Type B pancreatic cell (in vitro differentiated cells): Measurements from ENCODE around the gene KRT6A. TPM values are rescaled to one million over a fixed set of nuclear protein-coding genes. Genes with fewer than 3 reads are reported as not detected.

Experiments
- DNase-seq: peaks from one replicate; pipeline ENCODE4 v3.0.0; 2021; ENCODE audit warnings: mixed read lengths; ENCODE audit not compliant: unreplicated experiment; ENCODE audit errors: extremely low spot score
- H3K27ac Mint-ChIP-seq: 2 replicates; pipeline ENCODE4 v1.8.0; 2021; ENCODE audit warnings: mild to moderate bottlenecking, mixed read lengths
- H3K27me3 Mint-ChIP-seq: 2 replicates; pipeline ENCODE4 v1.8.0; 2021; ENCODE audit warnings: mixed read lengths
- H3K36me3 Mint-ChIP-seq: 2 replicates; pipeline ENCODE4 v1.8.0; 2021; ENCODE audit warnings: mixed read lengths
- H3K4me1 Mint-ChIP-seq: one replicate; pipeline ENCODE4 v1.8.0; 2021; ENCODE audit warnings: mixed read lengths; ENCODE audit not compliant: unreplicated experiment
- H3K4me3 Mint-ChIP-seq: 2 replicates; pipeline ENCODE4 v1.8.0; 2021; ENCODE audit warnings: mild to moderate bottlenecking, mixed read lengths
- H3K9me3 Mint-ChIP-seq: 2 replicates; pipeline ENCODE4 v1.8.0; 2021; ENCODE audit warnings: mixed read lengths
- CTCF ChIP-seq: fragments of 200-600 bp; sonication (generic); conservative IDR thresholded peaks from 2 replicates; pipeline ENCODE4 v1.5.0; 2021; ENCODE audit warnings: antibody characterized with exemption, mild to moderate bottlenecking
- total RNA-seq: library from RNA; stranded (reverse); gene quantifications from 2 replicates; pipeline ENCODE4 v1.2.1, GENCODE V29; 2021; ENCODE audit warnings: low replicate concordance

The KRT6A gene
- total RNA-seq, 1 donor from 2014 or later = 9.9 TPM

- no peak for TF ChIP-seq CTCF
- Mint-ChIP-seq H3K36me3 (no peaks in the 10 kb centered on the region), H3K4me3 (no peak overlapping the region), H3K9me3 (no peaks in the 10 kb centered on the region), H3K27me3 (no peaks in the 10 kb centered on the region), H3K4me1 (no peaks in the 10 kb centered on the region), H3K27ac (no peak overlapping the region)
- no peak for DNase-seq
Observed at GRCh38 chr12:52529417-52529816, 36.4 kb upstream of the KRT6A start.

- H3K9me3 Mint-ChIP-seq = no peaks in the 10 kb centered on the region
- H3K4me1 Mint-ChIP-seq = no peaks in the 10 kb centered on the region
- no peak for TF ChIP-seq CTCF
- no peaks in the 10 kb centered on the region for H3K36me3 Mint-ChIP-seq
- no peak overlapping the region for H3K27ac Mint-ChIP-seq
- no peaks in the 10 kb centered on the region for H3K27me3 Mint-ChIP-seq
- H3K4me3 Mint-ChIP-seq = no peak overlapping the region
- DNase-seq = no peak
Observed at GRCh38 chr12:52528641-52529143, 35.6 kb upstream of the KRT6A start.

GRCh38 chr12:52527121-52527800, 34.2 kb upstream of the KRT6A start:
- Mint-ChIP-seq H3K27ac (peak overlapping the region; percentile 25), H3K27me3 (peaks cover 2% of the 10 kb centered on the region)

GRCh38 chr12:52526511-52526951, 33.5 kb upstream of the KRT6A start:
- DNase-seq = peak; percentile 59
- no peaks in the 10 kb centered on the region for H3K36me3 Mint-ChIP-seq
- peaks cover 2% of the 10 kb centered on the region for H3K27me3 Mint-ChIP-seq
- no peaks in the 10 kb centered on the region for H3K9me3 Mint-ChIP-seq
- peak overlapping the region; percentile 25 for H3K27ac Mint-ChIP-seq
- no peak for TF ChIP-seq CTCF
- no peaks in the 10 kb centered on the region for H3K4me1 Mint-ChIP-seq
- H3K4me3 Mint-ChIP-seq = no peak overlapping the region

More at GRCh38 chr12:52527121-52527800, 34.2 kb upstream of the KRT6A start:
- no peak for TF ChIP-seq CTCF
- DNase-seq = peak; percentile 40
- Mint-ChIP-seq H3K9me3 (no peaks in the 10 kb centered on the region), H3K36me3 (no peaks in the 10 kb centered on the region), H3K4me1 (no peaks in the 10 kb centered on the region), H3K4me3 (no peak overlapping the region)

GRCh38 chr12:52525661-52526499, 32.8 kb upstream of the KRT6A start:
- H3K36me3 Mint-ChIP-seq = no peaks in the 10 kb centered on the region
- no peaks in the 10 kb centered on the region for H3K4me1 Mint-ChIP-seq
- no peaks in the 10 kb centered on the region for H3K9me3 Mint-ChIP-seq
- no peak for TF ChIP-seq CTCF
- no peak overlapping the region for H3K27ac Mint-ChIP-seq
- H3K4me3 Mint-ChIP-seq = no peak overlapping the region
- peaks cover 2% of the 10 kb centered on the region for H3K27me3 Mint-ChIP-seq
- DNase-seq = peak; percentile 59
